GM18867 (cell line): ENCODE results near the gene CANX.

Source experiments
- ATAC-seq: cut with Tn5 transposase; IDR thresholded peaks from one replicate; pipeline ENCODE4 v1.9.1; 2021; ENCODE audit warnings: mild to moderate bottlenecking, moderate library complexity; ENCODE audit not compliant: unreplicated experiment

CANX gene

GRCh38 chr5:179749857-179750508 is 51.2 kb downstream of the CANX start:
- ATAC-seq, result no peak

- no peak for ATAC-seq
Observed at GRCh38 chr5:179753971-179754370, 55.2 kb downstream of the CANX start.

DNA sequence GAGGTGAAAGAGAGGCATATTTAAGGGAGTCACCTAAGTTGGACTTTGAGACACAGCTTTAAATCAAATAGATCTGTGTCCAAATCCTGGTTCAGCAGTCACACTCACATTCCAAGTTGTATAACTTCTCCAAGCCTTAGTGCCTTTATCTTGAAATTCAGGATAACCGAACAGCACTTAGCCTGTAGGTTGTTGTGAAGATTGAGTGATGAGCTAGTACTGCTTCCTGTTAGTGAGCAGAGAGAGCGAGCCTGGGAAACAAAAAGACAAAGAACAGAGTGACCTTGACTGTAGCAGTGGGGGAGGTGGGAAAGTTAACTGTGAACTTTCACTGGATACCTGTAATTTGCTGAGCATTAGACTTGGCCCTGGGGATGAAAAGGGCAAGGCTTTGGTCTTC is 56.3 kb downstream of the CANX start:
- no peak for ATAC-seq

- ATAC-seq, result no peak
Observed at GRCh38 chr5:179758955-179759354, 60.2 kb downstream of the CANX start.

- peak; percentile 37 for ATAC-seq
Observed at GRCh38 chr5:179759581-179760551, 61.1 kb downstream of the CANX start.

- ATAC-seq, result no peak
Observed at GRCh38 chr5:179762079-179762780, 63.5 kb downstream of the CANX start.

DNA sequence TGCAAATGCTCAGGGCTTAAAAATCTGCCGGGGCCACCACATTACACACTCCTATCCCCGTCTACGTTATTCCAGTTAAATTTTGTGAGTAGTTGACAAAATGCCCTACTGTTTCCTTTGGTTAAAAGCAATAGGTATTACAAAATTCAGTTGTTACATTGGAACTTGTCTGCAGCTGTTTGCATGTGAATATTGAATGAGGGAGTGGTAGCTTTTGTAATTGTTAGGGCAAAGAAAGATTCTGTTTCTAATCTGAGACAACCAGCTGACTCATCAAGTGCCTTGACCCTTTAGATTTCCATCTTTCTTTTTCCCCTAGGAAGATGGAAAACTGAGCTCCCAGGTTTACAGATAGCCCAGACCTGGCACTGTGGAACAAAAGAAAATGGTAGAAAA is 64.0 kb downstream of the CANX start:
- no peak for ATAC-seq

- ATAC-seq, result peak; percentile 63
Observed at GRCh38 chr5:179763215-179763945, 64.6 kb downstream of the CANX start.

DNA sequence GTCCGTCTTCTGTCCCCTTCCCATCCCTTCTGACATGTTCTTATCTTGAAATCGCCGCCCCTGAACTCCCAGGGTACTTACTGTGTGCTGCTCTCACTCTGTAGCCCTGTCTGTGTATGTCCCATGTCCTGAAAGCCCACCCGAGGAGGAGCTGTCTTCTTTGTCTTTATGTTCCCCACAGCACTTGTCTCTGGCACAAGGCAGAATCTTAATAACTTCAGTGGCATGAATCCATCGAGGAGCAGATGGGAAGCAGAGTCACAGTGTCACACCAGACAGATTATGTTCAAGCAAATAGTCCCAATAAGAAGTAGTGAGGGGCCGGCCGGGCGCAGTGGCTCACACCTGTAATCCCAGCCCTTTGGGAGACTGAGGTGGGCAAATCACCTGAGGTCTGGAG is 65.3 kb downstream of the CANX start:
- no peak for ATAC-seq

- ATAC-seq, result no peak
Observed at GRCh38 chr5:179765400-179765799, 66.6 kb downstream of the CANX start.

- no peak for ATAC-seq
Observed at GRCh38 chr5:179766021-179766725, 67.4 kb downstream of the CANX start.

DNA sequence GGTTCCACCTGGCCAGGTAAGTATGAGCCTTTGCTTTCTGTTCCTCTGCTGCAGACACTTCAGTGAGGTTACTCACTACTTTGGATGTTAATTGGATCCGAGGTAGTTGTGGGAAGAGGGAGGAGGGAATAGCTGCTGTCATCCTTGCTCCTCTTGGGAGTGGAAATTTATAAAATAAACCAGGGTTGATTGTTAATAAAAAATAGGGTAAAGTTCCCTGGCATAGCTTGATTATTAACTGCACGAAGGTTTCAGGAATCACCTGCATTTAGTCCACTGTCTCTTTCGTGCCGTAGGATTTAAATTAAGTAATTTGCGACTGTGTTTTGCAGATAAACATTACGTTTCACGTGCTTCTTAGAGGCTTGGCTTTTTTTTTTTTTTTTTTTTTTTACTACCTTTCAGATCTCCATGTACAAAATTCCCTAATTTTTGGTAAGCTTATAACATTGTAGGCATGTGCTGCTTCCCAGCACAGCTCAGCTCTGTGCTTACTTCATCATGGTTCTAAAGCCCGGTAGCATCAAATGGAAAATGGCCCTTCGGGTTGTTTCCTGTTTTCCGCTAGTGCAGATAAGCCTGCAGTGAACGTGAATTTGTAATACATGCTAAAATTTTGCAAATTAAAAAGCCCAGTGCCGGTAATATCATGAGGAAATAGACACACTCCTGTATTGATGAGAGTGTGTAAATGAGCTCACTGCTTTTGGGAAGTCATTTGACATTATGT is 68.1 kb downstream of the CANX start:
- ATAC-seq, result no peak

DNA sequence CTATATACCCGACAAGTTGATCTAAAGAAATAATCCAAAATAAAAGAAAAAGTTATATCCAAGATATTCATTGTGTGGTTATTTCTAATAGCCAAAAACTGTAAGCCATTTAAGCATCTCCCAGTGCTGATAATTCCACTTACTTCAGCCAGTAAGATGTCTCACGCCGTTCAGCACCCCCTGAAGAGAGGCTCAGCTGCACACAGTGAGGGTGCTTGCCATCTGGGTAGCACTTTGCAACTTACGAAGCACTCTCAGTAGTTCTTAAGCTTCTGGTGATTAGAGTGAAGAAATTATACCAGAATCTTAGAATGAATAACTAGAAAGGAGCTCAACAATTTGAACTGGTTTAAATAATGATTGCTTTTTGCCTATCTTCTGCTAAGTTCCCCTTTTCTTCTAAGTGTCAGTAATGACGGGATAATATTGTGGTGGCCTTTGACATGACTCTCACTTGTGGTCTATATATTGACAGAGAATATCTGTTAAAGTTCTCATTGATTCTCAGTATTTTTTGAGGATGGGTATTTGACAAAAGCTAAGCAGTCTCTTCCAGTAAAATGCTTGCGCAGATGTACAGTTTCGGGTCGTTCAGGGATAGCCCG is 68.8 kb downstream of the CANX start:
- ATAC-seq, result no peak

- ATAC-seq, result no peak
Observed at GRCh38 chr5:179768326-179769085, 69.7 kb downstream of the CANX start.

DNA sequence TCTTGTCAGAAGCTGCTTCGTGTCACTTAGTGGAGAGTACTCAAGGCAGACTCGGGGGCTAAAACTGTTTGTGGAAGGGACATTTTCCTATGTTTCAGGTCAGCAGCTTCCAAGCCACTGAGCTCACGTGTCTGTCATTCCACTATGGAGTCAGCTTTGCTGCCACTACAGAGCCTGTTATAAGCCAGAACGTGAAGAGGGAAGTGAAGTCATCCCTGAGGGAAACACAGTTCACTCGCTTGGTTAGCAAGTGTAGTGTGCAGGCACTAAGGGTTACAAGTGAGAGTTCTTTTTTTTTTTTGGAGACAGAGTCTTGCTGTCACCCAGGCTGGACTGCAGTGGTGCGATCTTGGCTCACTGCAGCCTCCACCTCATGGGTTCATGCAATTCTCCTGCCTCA is 70.5 kb downstream of the CANX start:
- no peak for ATAC-seq

DNA sequence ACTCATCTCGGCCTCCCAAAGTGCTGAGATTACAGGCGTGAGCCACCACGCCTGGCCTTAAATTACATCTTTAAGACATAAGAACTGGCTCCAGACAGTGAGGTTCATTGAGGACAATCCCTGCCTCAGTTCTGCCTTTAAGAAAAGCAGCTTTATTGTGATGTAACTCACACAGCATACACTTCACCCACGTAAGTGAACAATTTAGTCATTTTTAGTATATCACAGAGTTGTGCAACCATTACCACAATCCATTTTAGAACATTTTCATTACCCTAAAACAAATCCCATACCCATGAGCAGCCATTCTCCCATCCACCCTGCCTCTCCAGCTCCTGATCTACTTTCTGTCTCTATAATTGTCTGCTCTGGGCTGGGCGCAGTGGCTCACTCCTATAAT is 71.0 kb downstream of the CANX start:
- no peak for ATAC-seq

DNA sequence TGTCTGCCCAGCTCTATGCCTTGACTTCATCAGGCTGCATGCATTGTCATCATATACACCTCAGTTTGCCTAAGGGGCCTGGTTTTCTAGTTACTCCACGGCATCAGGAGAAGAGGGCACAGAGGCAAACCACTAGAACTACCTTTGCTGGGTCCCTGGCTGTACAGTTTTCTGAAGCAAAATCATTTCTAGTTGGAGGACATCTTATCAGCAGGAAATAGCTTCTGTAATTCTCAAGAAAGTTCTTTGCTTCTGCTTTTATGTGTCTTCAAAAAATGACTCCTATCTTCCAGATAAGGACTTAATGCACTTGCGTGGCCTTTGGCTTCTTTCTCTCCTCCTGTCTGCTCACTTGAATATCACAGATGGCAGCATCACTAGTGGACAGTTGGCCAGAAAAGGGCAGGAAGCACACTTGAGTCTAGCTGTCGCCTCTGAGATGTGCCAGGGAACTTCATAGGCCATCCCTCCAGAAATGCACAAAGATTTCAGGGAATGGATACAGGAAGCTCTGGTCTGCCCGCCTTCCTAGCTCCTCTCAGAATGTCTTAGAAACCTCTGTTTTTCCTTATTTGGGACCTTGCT is 72.6 kb downstream of the CANX start:
- no peak for ATAC-seq

- no peak for ATAC-seq
Observed at GRCh38 chr5:179772351-179772750, 73.6 kb downstream of the CANX start.
